MG63 (cell line): ENCODE measurements around the gene ITGB1BP2. TPM values are rescaled to one million over a fixed set of nuclear protein-coding genes. Genes with fewer than 3 reads are reported as not detected.
A peak's percentile ranks its signal among the peaks of the same experiment; 100 is the strongest.
"Not testable (repeated sequence)": the region's sequence is repeated elsewhere in the genome, so short reads cannot be mapped to it uniquely, and the experiment has no call there.

Experiments
- DNase-seq: peaks from one replicate; pipeline ENCODE4 v3.0.0-alpha.2; 2020
- H3K27me3 ChIP-seq: fragments of 250-450 bp; sonication (Bioruptor Pico); 2 replicates; pipeline ENCODE4 v1.5.1; 2020; ENCODE audit warnings: mild to moderate bottlenecking, moderate library complexity
- H3K36me3 ChIP-seq: fragments of 250-450 bp; sonication (Bioruptor Pico); 2 replicates; pipeline ENCODE4 v1.5.1; 2020; ENCODE audit warnings: mild to moderate bottlenecking, moderate library complexity
- H3K4me3 ChIP-seq: fragments of 250-450 bp; sonication (Bioruptor Pico); 2 replicates; pipeline ENCODE4 v1.5.1; 2020; ENCODE audit warnings: mild to moderate bottlenecking, moderate library complexity
- H3K9me3 ChIP-seq: fragments of 250-450 bp; sonication (Bioruptor Pico); 2 replicates; pipeline ENCODE4 v1.5.1; 2020; ENCODE audit warnings: mild to moderate bottlenecking, moderate library complexity
- total RNA-seq: library from RNA; depleted of rRNA; stranded (reverse); fragments of >200 nt; shearing (Covaris generic); gene quantifications from 2 replicates; pipeline ENCODE4 v1.2.3, GENCODE V29; 2014; ENCODE audit warnings: low replicate concordance; rRNA removed

Gene ITGB1BP2
- total RNA-seq = 0.86 and 0.92 TPM in 2 replicates

- H3K36me3 ChIP-seq = peaks cover 37% of the 10 kb centered on the region
- H3K9me3 ChIP-seq = no peaks in the 10 kb centered on the region
- DNase-seq = no peak
- H3K4me3 ChIP-seq = no peak within 1 kb of the TSS
- H3K27me3 ChIP-seq = no peaks in the 10 kb centered on the region
Measured at GRCh38 chrX:71301195-71301924, at the start of gene ITGB1BP2. Gene ITGB1BP2, plus strand, starts transcription at chrX:71301750. Its CDS starts 57 bp downstream, at chrX:71301807.

- Histone ChIP-seq H3K9me3 (no peaks in the 10 kb centered on the region), H3K4me3 (no peak overlapping the region), H3K36me3 (peaks cover 2% of the 10 kb centered on the region; the same call in 1 of the 2 replicates), H3K27me3 (no peaks in the 10 kb centered on the region)
- DNase-seq = no peak
Measured at GRCh38 chrX:71252221-71252620, 49.3 kb upstream of the ITGB1BP2 start.

- Histone ChIP-seq H3K9me3 (no peaks in the 10 kb centered on the region), H3K4me3 (peak overlapping the region; percentile 82), H3K27me3 (no peaks in the 10 kb centered on the region), H3K36me3 (peaks cover 2% of the 10 kb centered on the region; the same call in 1 of the 2 replicates)
- DNase-seq = peak; percentile 47
Measured at GRCh38 chrX:71253253-71254091, 48.1 kb upstream of the ITGB1BP2 start.

GRCh38 chrX:71254092-71254963 lies 47.2 kb upstream of the ITGB1BP2 start, which contains the start of gene ZMYM3:
Gene ZMYM3, minus strand, starts transcription at chrX:71254140. Its CDS starts 885 bp downstream, at chrX:71253255.
- Histone ChIP-seq H3K4me3 (peak within 1 kb of the TSS; percentile 82), H3K27me3 (no peaks in the 10 kb centered on the region), H3K9me3 (no peaks in the 10 kb centered on the region), H3K36me3 (no peaks in the 10 kb centered on the region)
- peak; percentile 89 for DNase-seq

- Histone ChIP-seq H3K9me3 (no peaks in the 10 kb centered on the region), H3K27me3 (no peaks in the 10 kb centered on the region), H3K36me3 (no peaks in the 10 kb centered on the region), H3K4me3 (no peak overlapping the region)
- peak; percentile 15 for DNase-seq
Measured at GRCh38 chrX:71256051-71256450, 45.5 kb upstream of the ITGB1BP2 start.

GRCh38 chrX:71256856-71257255 lies 44.7 kb upstream of the ITGB1BP2 start:
- Histone ChIP-seq H3K36me3 (no peaks in the 10 kb centered on the region), H3K27me3 (no peaks in the 10 kb centered on the region), H3K9me3 (no peaks in the 10 kb centered on the region), H3K4me3 (no peak overlapping the region)
- no peak for DNase-seq

- H3K27me3 ChIP-seq, H3K4me3 ChIP-seq, H3K9me3 ChIP-seq, H3K36me3 ChIP-seq, DNase-seq: not testable (repeated sequence)
Measured at GRCh38 chrX:71268624-71269023, 32.9 kb upstream of the ITGB1BP2 start.

- H3K36me3 ChIP-seq = no peaks in the 10 kb centered on the region
- H3K4me3 ChIP-seq = no peak overlapping the region
- no peak for DNase-seq
- H3K27me3 ChIP-seq = no peaks in the 10 kb centered on the region
- no peaks in the 10 kb centered on the region for H3K9me3 ChIP-seq
Measured at GRCh38 chrX:71269801-71270395, 31.7 kb upstream of the ITGB1BP2 start.

GRCh38 chrX:71272313-71272712 lies 29.2 kb upstream of the ITGB1BP2 start:
- not testable (repeated sequence) for H3K4me3 ChIP-seq, H3K27me3 ChIP-seq, H3K36me3 ChIP-seq, H3K9me3 ChIP-seq, DNase-seq

GRCh38 chrX:71281300-71281699 lies 20.2 kb upstream of the ITGB1BP2 start:
- H3K36me3 ChIP-seq = peaks cover 20% of the 10 kb centered on the region
- not testable (repeated sequence) for H3K9me3 ChIP-seq, DNase-seq, H3K4me3 ChIP-seq, H3K27me3 ChIP-seq

GRCh38 chrX:71282514-71283402 lies 18.8 kb upstream of the ITGB1BP2 start:
- DNase-seq = no peak
- H3K4me3 ChIP-seq = peak overlapping the region; percentile 85
- peaks cover 29% of the 10 kb centered on the region for H3K36me3 ChIP-seq
- H3K27me3 ChIP-seq = no peaks in the 10 kb centered on the region
- H3K9me3 ChIP-seq = no peaks in the 10 kb centered on the region

- no peaks in the 10 kb centered on the region for H3K9me3 ChIP-seq
- DNase-seq = peak; percentile 90
- no peaks in the 10 kb centered on the region for H3K27me3 ChIP-seq
- H3K4me3 ChIP-seq = peak within 1 kb of the TSS; percentile 85
- peaks cover 31% of the 10 kb centered on the region for H3K36me3 ChIP-seq
Measured at GRCh38 chrX:71283403-71284143, 18.0 kb upstream of the ITGB1BP2 start, which contains the start of gene NONO. Gene NONO, plus strand, starts transcription at chrX:71283635. Its CDS starts 7,003 bp downstream, at chrX:71290638.

- H3K4me3 ChIP-seq = peak overlapping the region; percentile 85
- H3K27me3 ChIP-seq = no peaks in the 10 kb centered on the region
- DNase-seq = no peak
- peaks cover 46% of the 10 kb centered on the region for H3K36me3 ChIP-seq
- no peaks in the 10 kb centered on the region for H3K9me3 ChIP-seq
Measured at GRCh38 chrX:71285929-71286328, 15.6 kb upstream of the ITGB1BP2 start.

- Histone ChIP-seq H3K27me3 (no peaks in the 10 kb centered on the region), H3K9me3 (no peaks in the 10 kb centered on the region), H3K36me3 (peaks cover 68% of the 10 kb centered on the region), H3K4me3 (no peak overlapping the region)
- DNase-seq = no peak
Measured at GRCh38 chrX:71291381-71291780, 10.2 kb upstream of the ITGB1BP2 start.
